ENCODE measurements around the gene MYLIP. TPM values are rescaled to one million over a fixed set of nuclear protein-coding genes. Genes with fewer than 3 reads are reported as not detected.

Gene MYLIP
- total and polyA plus RNA-seq, 2 experiments from 2014 or later, result 26.7 to 33.8 TPM

DNA sequence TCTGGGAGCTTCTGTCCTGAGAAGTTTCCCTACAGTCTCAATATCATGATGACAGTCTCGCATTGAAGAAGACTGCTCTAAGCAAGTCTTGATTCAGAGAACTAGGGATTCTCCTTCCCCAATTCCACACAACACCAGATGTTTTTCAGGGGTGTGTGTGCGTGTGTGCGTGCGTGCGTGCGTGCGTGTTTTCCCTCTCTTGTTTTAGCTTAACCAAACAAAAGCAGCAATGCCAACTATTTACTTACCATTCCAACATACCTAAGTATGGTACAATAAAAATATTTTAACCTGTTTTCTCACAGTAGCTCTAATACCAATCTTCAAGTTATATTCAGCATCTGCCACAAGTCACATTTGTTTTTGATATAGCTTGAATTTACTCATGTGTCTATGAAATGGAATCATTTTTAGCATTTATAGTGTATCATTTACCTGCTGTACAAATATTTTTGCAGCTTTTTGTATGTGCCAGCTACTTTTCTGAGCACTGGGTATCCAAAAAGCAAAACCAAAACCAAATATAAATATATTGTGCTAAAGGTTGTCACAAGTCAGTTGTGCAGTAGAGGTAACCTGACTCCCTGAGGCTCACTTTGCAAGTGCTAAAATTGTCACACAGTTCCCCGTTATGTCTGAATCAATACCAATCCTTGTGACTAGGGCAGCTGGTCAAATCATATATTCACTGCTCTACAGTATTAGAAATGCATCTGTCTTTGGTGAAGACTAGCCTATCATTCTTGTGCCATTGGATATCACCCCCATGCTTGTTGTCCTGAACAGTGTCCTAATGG, 21.7 kb upstream of the MYLIP start (continued):
- no peak for TF ChIP-seq EZH2 (IDR thresholded peaks at IDR 0.05; ENCODE audit: low read depth, unreplicated experiment)
- TF ChIP-seq, protein P1, sequence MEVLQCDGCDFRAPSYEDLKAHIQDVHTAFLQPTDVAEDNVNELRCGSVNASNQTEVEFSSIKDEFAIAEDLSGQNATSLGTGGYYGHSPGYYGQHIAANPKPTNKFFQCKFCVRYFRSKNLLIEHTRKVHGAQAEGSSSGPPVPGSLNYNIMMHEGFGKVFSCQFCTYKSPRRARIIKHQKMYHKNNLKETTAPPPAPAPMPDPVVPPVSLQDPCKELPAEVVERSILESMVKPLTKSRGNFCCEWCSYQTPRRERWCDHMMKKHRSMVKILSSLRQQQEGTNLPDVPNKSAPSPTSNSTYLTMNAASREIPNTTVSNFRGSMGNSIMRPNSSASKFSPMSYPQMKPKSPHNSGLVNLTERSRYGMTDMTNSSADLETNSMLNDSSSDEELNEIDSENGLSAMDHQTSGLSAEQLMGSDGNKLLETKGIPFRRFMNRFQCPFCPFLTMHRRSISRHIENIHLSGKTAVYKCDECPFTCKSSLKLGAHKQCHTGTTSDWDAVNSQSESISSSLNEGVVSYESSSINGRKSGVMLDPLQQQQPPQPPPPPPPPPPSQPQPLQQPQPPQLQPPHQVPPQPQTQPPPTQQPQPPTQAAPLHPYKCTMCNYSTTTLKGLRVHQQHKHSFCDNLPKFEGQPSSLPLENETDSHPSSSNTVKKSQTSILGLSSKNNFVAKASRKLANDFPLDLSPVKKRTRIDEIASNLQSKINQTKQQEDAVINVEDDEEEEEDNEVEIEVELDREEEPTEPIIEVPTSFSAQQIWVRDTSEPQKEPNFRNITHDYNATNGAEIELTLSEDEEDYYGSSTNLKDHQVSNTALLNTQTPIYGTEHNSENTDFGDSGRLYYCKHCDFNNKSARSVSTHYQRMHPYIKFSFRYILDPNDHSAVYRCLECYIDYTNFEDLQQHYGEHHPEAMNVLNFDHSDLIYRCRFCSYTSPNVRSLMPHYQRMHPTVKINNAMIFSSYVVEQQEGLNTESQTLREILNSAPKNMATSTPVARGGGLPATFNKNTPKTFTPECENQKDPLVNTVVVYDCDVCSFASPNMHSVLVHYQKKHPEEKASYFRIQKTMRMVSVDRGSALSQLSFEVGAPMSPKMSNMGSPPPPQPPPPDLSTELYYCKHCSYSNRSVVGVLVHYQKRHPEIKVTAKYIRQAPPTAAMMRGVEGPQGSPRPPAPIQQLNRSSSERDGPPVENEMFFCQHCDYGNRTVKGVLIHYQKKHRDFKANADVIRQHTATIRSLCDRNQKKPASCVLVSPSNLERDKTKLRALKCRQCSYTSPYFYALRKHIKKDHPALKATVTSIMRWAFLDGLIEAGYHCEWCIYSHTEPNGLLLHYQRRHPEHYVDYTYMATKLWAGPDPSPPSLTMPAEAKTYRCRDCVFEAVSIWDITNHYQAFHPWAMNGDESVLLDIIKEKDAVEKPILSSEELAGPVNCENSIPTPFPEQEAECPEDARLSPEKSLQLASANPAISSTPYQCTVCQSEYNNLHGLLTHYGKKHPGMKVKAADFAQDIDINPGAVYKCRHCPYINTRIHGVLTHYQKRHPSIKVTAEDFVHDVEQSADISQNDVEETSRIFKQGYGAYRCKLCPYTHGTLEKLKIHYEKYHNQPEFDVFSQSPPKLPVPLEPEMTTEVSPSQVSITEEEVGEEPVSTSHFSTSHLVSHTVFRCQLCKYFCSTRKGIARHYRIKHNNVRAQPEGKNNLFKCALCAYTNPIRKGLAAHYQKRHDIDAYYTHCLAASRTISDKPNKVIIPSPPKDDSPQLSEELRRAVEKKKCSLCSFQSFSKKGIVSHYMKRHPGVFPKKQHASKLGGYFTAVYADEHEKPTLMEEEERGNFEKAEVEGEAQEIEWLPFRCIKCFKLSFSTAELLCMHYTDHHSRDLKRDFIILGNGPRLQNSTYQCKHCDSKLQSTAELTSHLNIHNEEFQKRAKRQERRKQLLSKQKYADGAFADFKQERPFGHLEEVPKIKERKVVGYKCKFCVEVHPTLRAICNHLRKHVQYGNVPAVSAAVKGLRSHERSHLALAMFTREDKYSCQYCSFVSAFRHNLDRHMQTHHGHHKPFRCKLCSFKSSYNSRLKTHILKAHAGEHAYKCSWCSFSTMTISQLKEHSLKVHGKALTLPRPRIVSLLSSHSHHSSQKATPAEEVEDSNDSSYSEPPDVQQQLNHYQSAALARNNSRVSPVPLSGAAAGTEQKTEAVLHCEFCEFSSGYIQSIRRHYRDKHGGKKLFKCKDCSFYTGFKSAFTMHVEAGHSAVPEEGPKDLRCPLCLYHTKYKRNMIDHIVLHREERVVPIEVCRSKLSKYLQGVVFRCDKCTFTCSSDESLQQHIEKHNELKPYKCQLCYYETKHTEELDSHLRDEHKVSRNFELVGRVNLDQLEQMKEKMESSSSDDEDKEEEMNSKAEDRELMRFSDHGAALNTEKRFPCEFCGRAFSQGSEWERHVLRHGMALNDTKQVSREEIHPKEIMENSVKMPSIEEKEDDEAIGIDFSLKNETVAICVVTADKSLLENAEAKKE (CRISPR knock-in tag; IDR thresholded peaks at IDR 0.05), result no peak

GRCh38 chr6:16108419-16108818, 20.5 kb upstream of the MYLIP start:
- H3K4me2 ChIP-seq, result no peak overlapping the region
- no peaks in the 10 kb centered on the region for H3K4me1 Mint-ChIP-seq
- H3K9me3 Mint-ChIP-seq, result no peaks in the 10 kb centered on the region
- H3K9me2 ChIP-seq (ENCODE audit: insufficient read depth), result 0 out of 2 replicates have a peak, but pooled peaks cover 3% of the 10 kb centered on the region
- H3K4me3 Mint-ChIP-seq, result no peak overlapping the region
- no peak for TF ChIP-seq NANOG (IDR thresholded peaks at IDR 0.05; ENCODE audit: borderline replicate concordance)
- TF ChIP-seq REST (IDR thresholded peaks at IDR 0.05; ENCODE audit: unreplicated experiment), result no peak
- TF ChIP-seq CTCF (conservative IDR thresholded peaks at IDR 0.05; ENCODE audit: low read depth in 2 of 2), result no peak
- TF ChIP-seq POLR2AphosphoS5 (IDR thresholded peaks at IDR 0.05; ENCODE audit: low read depth), result no peak
- no peak for TF ChIP-seq STAT1 (IDR thresholded peaks at IDR 0.05; ENCODE audit: unreplicated experiment)
- no peak for TF ChIP-seq EZH2phosphoT487 (IDR thresholded peaks at IDR 0.05; ENCODE audit: unreplicated experiment)
- no peak for TF ChIP-seq ZNF114 (CRISPR knock-in tag; IDR thresholded peaks at IDR 0.05)
- no peak for TF ChIP-seq EZH2 (IDR thresholded peaks at IDR 0.05; ENCODE audit: low read depth, unreplicated experiment)
- H3K36me3 ChIP-seq (ENCODE audit: insufficient read depth), result no peaks in the 10 kb centered on the region
- peaks cover 2% of the 10 kb centered on the region for H3K27me3 Mint-ChIP-seq (ENCODE audit: insufficient read depth, low read depth, poor library complexity)
- ATAC-seq (no peak), DNase-seq (ENCODE audit: low spot score) (no peak)
- no peak overlapping the region for H3K27ac Mint-ChIP-seq
- no peak overlapping the region for H3K4me3 ChIP-seq
- no peaks in the 10 kb centered on the region for H3K27me3 ChIP-seq (ENCODE audit: insufficient read depth)
- H3K4me1 ChIP-seq (ENCODE audit: insufficient read depth), result no peaks in the 10 kb centered on the region
- H3K36me3 Mint-ChIP-seq (ENCODE audit: low read depth), result no peaks in the 10 kb centered on the region
- H2AFZ ChIP-seq, result no peak overlapping the region
- no peaks in the 10 kb centered on the region for H4K20me1 ChIP-seq (replicated peaks; ENCODE audit: insufficient read depth)
- H3K27ac ChIP-seq (ENCODE audit: low read depth), result no peak overlapping the region
- no peaks in the 10 kb centered on the region for H3K79me2 ChIP-seq (replicated peaks; ENCODE audit: insufficient read depth)
- no peaks in the 10 kb centered on the region for H3F3A ChIP-seq (replicated peaks; ENCODE audit: low read depth)
